Adipocyte (in vitro differentiated cells): ENCODE measurements around the gene KIF11.
A peak's percentile ranks its signal among the peaks of the same experiment; 100 is the strongest.

ENCODE experiments used
- DNase-seq: peaks from one replicate; pipeline ENCODE4 v3.0.0-alpha.2; 2015; ENCODE audit warnings: low read depth
- H3K27me3 ChIP-seq: replicated peaks from 2 replicates; pipeline ENCODE4 v1.7.0; 2013; ENCODE audit warnings: mild to moderate bottlenecking, low read length, moderate library complexity; ENCODE audit not compliant: control insufficient read depth, insufficient read depth
- H3K36me3 ChIP-seq: 2 replicates; pipeline ENCODE4 v1.7.0; 2013; ENCODE audit warnings: low read length, mild to moderate bottlenecking, moderate library complexity; ENCODE audit not compliant: control insufficient read depth, insufficient read depth, severe bottlenecking
- H3K4me1 ChIP-seq: 2 replicates; pipeline ENCODE4 v1.7.0; 2013; ENCODE audit warnings: mild to moderate bottlenecking, low read length, moderate library complexity; ENCODE audit not compliant: control insufficient read depth, insufficient read depth
- H3K4me3 ChIP-seq: 2 replicates; pipeline ENCODE4 v1.7.0; 2013; ENCODE audit warnings: mild to moderate bottlenecking, low read length, moderate library complexity
- H3K9ac ChIP-seq: 2 replicates; pipeline ENCODE4 v1.7.0; 2013; ENCODE audit warnings: mild to moderate bottlenecking, low read length, moderate library complexity
- H3K9me3 ChIP-seq: 2 replicates; pipeline ENCODE4 v1.7.0; 2013; ENCODE audit warnings: mild to moderate bottlenecking, low read length, moderate library complexity; ENCODE audit not compliant: control insufficient read depth

The KIF11 gene

DNA sequence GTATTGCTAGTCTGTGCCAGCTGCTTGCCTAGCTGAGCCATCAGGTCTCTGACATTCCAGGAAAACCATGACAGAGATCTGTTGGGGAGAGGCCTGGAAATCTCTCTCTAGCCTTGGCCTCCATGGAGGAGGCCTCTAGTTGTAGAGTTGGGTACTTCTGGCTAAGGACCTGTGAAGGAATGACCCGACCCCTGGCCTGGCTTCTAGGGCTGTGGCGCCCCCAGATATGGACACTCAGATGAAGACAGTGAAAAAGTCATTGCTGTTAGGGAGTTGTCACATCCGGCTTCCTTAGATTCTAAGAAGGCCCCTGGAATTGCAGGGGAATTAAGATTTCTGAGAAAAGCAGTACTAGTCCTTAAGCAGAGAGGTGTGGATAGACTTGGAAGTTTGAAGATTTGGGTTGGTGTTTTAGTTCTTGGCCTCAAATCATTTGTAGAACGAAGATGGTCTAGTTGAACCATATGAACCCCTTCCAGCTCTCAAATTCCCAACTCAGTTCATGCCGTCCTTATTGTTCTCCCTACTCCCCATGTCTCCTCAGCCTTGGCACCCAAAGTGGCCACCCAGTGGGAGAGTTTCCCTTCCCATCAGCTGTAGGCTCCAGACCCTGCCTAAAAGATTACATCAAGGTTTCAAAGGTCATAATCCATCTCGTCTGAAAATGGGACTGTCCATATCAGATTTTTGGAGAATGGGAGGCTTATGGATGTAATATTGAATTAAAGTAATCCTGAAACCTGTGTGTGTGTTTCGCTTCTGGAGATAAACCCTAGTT, 103.9 kb downstream of the KIF11 start:
- Histone ChIP-seq H3K4me3 (no peak overlapping the region), H3K9ac (no peak overlapping the region), H3K4me1 (no peaks in the 10 kb centered on the region), H3K36me3 (no peaks in the 10 kb centered on the region), H3K9me3 (no peaks in the 10 kb centered on the region), H3K27me3 (peaks cover 29% of the 10 kb centered on the region)
- DNase-seq, result no peak

DNA sequence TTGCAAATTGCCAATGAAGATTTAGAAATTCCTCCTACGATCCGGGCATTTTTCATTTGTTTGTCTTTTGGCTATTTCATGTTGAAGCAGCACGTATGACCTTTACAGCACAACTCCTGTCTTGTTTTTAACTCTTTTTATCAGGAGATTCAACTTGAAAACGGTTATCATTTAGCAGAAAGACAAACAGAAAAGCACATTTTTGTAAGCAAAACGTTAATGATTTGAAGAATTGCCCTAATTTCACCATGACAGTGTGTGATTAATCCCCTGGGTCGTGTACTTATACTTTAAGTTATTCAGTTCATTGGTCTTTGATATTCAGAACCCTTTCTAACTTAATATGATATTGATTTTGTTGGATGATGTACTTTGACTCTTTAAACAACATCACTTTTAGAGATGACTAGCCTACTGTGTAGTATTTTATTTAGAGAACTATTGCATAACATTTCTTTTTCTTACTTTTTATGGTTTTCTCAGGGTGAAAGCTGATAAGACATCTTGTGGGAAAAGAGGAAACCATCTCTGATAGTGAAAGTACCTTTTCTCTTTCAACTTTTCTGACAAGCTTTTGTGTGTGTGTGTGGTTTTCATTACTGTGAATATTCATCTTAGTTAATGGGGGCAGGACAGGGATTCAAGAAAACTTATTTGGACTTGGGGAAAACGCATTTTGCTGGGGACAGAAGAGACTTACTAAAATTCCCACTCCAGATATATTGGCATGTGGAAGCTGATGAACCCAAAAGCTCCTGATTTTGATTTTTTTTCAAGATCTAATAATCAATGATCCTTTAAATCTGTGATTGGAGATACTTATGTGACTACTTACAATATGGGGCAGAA, 105.0 kb downstream of the KIF11 start:
- no peak for DNase-seq
- Histone ChIP-seq H3K4me1 (no peaks in the 10 kb centered on the region), H3K4me3 (no peak overlapping the region), H3K27me3 (peaks cover 18% of the 10 kb centered on the region), H3K9me3 (no peaks in the 10 kb centered on the region), H3K36me3 (no peaks in the 10 kb centered on the region), H3K9ac (no peak overlapping the region)

GRCh38 chr10:92699193-92699517, 106.2 kb downstream of the KIF11 start:
- Histone ChIP-seq H3K9me3 (no peaks in the 10 kb centered on the region), H3K4me1 (no peaks in the 10 kb centered on the region), H3K36me3 (no peaks in the 10 kb centered on the region), H3K27me3 (peaks cover 7% of the 10 kb centered on the region), H3K4me3 (peak overlapping the region; percentile 77), H3K9ac (peak overlapping the region; percentile 63)
- no peak for DNase-seq

- peak overlapping the region; percentile 63 for H3K9ac ChIP-seq
- no peaks in the 10 kb centered on the region for H3K9me3 ChIP-seq
- peak overlapping the region; percentile 77 for H3K4me3 ChIP-seq
- no peaks in the 10 kb centered on the region for H3K36me3 ChIP-seq
- peak; percentile 65 for DNase-seq
- peaks cover under 1% of the 10 kb centered on the region for H3K27me3 ChIP-seq
- H3K4me1 ChIP-seq, result no peaks in the 10 kb centered on the region
Measured at GRCh38 chr10:92699518-92700381, 106.8 kb downstream of the KIF11 start.

- H3K4me1 ChIP-seq, result no peaks in the 10 kb centered on the region
- H3K4me3 ChIP-seq, result no peak overlapping the region
- H3K9me3 ChIP-seq, result no peaks in the 10 kb centered on the region
- H3K27me3 ChIP-seq, result peaks cover 6% of the 10 kb centered on the region
- H3K36me3 ChIP-seq, result no peaks in the 10 kb centered on the region
- no peak for DNase-seq
- no peak overlapping the region for H3K9ac ChIP-seq
Measured at GRCh38 chr10:92702301-92702916, 109.5 kb downstream of the KIF11 start.
